ENCODE data around the gene EML4.

The EML4 gene

GRCh38 chr2:42223855-42224268 lies 54.7 kb downstream of the EML4 start:
- DNase-seq (ENCODE audit: low read depth): no peak

- DNase-seq (ENCODE audit: low read depth): no peak
These were observed 55.4 kb downstream of the EML4 start for GRCh38 chr2:42224422-42225067.

- DNase-seq (ENCODE audit: low read depth): no peak
These were observed 56.4 kb downstream of the EML4 start for GRCh38 chr2:42225573-42225972.

DNA sequence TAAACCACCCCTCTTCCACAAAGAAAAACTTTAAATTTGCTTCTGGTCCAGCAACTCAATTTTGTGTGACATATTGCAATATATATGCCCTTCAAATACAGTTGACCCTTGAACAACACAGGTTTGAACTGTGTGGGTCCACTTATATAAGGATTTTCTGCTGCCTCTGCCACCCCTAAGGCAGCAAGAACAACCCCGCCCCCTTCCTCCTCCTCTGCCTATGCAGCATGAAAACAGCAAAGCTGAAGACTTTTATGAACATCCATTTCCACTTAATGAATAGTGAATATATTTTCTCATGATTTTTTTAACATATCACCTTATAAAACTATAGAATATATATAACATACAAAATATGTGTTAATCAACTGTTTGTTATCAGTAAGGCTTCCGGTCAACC lies 58.3 kb downstream of the EML4 start:
- DNase-seq (ENCODE audit: low read depth): no peak

DNA sequence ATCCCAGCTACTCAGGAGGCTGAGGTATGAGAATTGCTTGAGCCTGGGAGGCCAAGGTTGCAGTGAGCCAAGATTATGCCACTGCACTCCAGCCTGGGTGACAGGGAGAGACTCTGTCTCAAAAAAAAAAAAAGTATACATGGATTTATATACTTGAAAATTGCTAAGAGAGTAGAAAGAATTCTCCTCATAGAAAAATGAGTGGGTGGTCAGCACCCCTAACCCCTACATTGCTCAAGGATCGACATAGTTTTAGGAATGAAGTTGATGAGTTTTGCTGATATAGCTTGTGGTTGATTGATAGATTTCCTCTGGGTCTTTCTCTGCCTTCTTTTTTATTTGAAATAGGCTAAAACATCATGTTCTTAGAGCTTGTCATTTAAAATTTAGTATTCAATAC lies 58.9 kb downstream of the EML4 start:
- no peak for DNase-seq (ENCODE audit: low read depth)

DNA sequence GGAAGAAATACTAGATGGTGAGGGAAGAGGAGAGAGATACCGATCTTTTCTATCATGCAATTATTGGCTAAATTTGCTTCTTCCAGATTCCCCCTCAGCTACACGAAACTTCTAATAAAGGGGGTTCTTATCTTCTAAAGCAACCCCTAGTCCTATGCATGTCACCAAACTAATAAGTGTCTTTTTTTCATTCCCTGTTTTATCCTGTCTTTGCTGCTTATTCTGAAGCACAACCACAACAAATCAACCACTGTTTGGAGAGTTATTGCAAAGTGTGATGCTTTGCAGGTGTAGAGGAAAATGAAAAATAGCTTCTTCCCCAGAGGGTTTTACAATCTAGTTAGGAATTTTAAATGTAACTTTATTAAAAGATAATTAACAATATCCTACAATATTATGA lies 60.8 kb downstream of the EML4 start:
- no peak for DNase-seq (ENCODE audit: low read depth)

- no peak for DNase-seq (ENCODE audit: low read depth)
These were observed 61.7 kb downstream of the EML4 start for GRCh38 chr2:42230891-42231290.

- no peak for DNase-seq (ENCODE audit: low read depth)
These were observed 62.9 kb downstream of the EML4 start for GRCh38 chr2:42232024-42232423.

GRCh38 chr2:42233976-42234441 lies 64.9 kb downstream of the EML4 start:
- DNase-seq (ENCODE audit: low read depth): no peak

GRCh38 chr2:42236911-42237310 lies 67.8 kb downstream of the EML4 start:
- no peak for DNase-seq (ENCODE audit: low read depth)

- DNase-seq (ENCODE audit: low read depth): peak; percentile 14
These were observed 69.6 kb downstream of the EML4 start for GRCh38 chr2:42238644-42239288.

GRCh38 chr2:42239289-42239661 lies 70.1 kb downstream of the EML4 start:
- no peak for DNase-seq (ENCODE audit: low read depth)

DNA sequence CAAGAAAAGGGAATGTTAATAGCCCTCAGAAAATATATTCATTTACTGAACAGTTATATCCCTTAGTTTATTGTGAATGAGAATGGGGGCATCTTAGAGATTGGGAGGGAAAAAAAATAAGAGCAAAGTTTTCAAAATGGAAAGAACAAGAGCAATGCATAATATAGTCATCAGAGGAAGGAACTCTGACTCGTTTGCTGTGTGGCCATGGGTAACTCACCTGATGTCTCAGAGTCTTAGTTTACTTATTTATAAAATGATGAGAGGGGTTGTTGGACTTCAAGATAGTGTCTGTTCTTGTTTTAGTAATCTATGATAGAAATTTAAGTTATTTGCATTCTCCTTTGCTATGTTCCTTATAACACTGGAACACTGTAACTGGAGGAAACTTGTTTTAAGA lies 70.7 kb downstream of the EML4 start:
- DNase-seq (ENCODE audit: low read depth): no peak

GRCh38 chr2:42241517-42241916 lies 72.4 kb downstream of the EML4 start:
- DNase-seq (ENCODE audit: low read depth): no peak

GRCh38 chr2:42243297-42243696 lies 74.1 kb downstream of the EML4 start:
- DNase-seq (ENCODE audit: low read depth): no peak

GRCh38 chr2:42244520-42244919 lies 75.4 kb downstream of the EML4 start:
- no peak for DNase-seq (ENCODE audit: low read depth)

DNA sequence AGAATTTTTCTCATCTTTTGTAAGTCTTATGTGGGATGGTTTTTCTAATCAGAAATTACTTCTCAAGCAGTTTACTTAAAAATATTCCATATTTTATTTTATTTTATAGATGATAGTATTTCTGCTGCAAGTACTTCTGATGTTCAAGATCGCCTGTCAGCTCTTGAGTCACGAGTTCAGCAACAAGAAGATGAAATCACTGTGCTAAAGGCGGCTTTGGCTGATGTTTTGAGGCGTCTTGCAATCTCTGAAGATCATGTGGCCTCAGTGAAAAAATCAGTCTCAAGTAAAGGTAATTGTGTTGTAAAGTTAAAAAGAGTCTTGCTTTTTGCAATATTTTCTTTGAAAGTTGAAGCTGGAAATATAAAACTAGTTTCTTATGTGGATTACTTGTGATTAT lies 76.2 kb downstream of the EML4 start:
- no peak for DNase-seq (ENCODE audit: low read depth)

DNA sequence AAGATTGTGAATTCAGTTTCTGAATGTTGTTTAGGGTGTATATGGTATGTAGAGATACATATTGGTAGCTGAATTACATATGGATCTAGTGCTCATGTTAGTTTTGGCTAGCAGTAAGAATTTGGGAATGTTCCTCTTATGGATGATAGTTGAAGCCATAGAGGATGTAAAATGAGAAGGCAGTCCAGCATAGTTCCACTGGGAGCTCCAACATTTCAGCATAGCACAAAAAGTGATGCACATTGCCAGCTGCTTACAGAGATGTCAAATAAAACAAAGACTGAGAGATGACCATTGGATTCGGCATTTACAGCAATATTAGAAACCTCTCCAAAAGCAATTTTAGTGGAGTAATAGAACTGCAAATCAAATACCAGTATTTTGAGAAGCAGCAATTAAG lies 77.4 kb downstream of the EML4 start:
- no peak for DNase-seq (ENCODE audit: low read depth)

- no peak for DNase-seq (ENCODE audit: low read depth)
These were observed 79.7 kb downstream of the EML4 start for GRCh38 chr2:42248846-42249245.

DNA sequence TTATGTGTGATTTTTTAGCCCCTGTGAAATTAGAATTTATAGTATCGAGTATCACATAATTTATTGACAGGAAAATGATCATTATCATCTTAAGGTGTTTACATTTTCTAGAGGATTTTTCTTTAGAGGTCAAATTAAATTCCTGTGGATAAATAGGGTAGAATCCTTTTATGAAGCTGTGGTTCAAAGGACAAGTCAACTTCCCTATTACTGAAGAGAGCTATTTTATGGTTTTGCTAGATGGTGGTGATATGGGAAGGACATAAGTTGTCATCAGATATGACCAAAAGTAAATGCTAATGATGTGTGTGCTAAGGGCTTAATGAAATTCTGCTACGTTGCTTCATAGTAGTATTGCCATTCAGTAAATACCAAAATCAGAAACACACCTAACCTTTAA lies 80.1 kb downstream of the EML4 start:
- no peak for DNase-seq (ENCODE audit: low read depth)

- no peak for DNase-seq (ENCODE audit: low read depth)
These were observed 80.7 kb downstream of the EML4 start for GRCh38 chr2:42249887-42250286.

DNA sequence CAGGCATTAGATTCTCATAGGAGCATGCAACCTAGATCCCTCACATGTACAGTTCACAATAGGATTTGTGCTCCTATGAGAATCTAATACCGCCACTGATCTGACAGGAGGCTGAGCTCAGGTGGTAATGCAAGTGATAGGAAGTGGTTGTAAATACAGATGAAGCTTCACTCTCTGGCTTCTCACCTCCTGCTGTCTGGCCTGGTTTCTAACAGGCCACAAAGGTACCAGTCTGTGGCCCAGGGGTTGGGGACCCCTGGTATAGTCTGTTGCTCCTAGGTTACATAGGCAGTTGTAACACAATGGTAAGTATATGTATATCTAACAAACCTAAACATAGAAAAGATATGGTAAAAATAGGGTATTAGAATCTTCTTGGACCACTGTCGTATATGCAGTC lies 81.8 kb downstream of the EML4 start:
- no peak for DNase-seq (ENCODE audit: low read depth)

DNA sequence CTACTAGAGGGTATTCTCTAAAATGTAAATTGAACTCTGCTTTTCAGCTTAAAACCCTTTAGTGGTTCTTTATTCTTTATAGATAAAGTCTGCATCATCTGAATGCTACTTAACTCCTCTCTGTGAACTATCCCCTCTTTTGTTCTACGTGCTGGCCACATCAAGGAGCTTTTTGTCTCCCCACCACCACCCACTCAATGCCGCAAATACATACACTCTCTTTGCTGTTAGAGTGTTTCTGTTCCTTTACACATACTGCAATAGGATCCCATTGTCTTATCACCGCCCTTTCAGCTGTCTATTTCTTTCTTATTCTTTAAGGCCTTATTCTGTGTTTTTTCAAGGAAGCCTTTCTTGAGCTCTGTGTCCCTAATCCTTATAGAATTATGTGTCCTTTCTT lies 83.3 kb downstream of the EML4 start:
- no peak for DNase-seq (ENCODE audit: low read depth)

Data from activated T-helper 1 cell treated with Interleukin-2 at 50 U/mL for 16 hours (primary cell).